Head of caudate nucleus (tissue), 42 donors: ENCODE results near the gene TBC1D1.

ENCODE experiments used
- DNase-seq, 42 donors: peaks; one replicate each; pipeline versions ENCODE4 v3.0.0 to v3.0.0-alpha.2; 2020 to 2021; ENCODE audit warnings: mixed read lengths in 7 of 42
- intact Hi-C: fragments of 100-400 bp; cut with DNase I; formaldehyde crosslinking; loops from one replicate; pipeline ENCODE4 v1.15.0; 2022

Gene TBC1D1

DNA sequence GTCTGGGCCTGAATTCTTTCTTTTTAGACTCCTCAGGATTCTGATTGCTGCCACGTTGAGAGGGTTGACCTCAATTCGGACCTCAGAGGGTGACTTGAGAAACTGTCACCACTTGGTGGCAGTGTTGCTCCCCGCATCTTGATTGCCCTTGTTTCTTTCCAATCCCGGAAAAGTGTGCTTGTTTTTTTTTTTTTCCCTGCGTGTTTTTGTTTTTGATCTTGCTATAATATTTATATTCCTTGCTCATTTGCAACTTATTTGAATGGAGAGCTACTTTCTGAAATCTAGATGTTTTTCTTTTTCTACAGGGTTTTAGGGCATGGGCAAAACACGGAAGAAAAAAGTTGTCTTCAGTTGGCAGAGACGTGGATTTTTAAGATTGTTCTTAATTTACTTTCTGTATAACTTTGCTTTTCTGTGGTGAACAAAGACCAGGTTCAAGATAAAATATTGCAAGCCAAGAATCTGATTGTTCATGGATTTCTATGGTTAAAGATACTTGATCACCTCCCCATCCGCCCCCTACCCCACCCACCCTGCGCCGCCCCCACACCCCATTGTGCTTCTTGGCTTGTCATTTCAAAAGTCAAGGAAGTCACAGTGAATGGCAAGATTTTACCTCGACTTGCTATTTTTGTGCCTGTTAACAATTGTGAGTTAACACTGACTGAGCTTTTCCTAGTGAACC lies 171.3 kb downstream of the TBC1D1 start:
- DNase-seq: peak; percentile 50 to 93 (median 82)
- intact Hi-C loops: loop anchor here (10.0 kb wide), 3 partner anchors 263 to 723 kb away; partner anchors contain the start of gene TLR10

DNA sequence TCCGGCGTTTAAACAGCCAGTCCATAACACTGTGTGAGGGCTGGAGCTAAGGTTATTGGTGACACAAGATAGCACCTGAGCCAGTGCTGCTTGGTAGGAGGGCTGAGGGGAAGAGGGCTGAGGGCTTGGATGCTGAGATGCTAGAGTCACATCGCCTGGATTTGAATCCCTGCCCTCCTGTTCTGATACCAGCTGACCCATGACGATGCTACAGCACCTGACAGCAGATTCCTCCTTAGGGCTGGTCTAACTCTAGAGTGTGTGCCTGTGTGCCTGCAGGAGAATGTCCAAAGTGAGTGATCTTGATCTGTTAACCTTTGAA lies 171.9 kb downstream of the TBC1D1 start:
- DNase-seq: peak in 1 of 42 donors; percentile 30
- intact Hi-C loops: loop anchor here (10.0 kb wide), 3 partner anchors 262 to 722 kb away; partner anchors contain the start of gene TLR10

DNA sequence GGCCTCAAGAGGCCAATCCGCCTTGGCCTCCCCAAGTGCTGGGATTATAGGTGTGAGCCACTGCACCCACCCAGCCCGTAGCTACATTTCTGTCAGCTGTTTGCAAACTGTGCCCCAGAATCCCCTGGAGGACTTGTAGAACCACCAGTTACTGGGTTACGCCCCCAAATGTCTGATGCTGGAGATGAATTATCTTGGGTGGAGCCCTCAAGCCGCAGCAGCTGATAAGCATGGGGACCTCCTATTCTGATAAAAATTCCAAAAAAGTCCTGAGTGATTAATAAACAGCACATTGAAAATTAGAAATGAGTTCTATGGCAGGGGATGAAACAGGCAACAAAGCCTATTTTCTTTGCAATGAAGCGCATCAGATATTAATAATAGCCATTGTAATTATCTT lies 174.3 kb downstream of the TBC1D1 start:
- intact Hi-C loops: loop anchor here (10.0 kb wide), 3 partner anchors 260 to 720 kb away; partner anchors contain the start of gene TLR10

DNA sequence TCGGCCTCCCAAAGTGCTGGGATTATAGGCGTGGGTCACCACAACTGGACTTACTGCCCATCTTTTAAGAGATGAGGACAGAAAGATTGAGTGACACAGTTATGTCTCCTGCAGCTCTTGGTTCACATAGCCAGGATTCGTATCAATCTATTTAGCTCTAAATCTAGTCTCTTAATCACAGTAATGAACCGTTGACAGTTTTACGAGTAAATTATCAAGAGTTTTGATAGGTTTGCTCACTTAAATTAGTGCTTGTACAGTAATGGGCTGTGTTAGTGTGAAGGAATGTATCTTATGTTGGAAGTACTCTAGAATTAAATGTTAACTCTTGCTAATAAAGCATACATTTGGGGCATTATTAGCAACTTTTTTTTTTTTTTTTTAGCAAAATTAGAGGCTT lies 175.0 kb downstream of the TBC1D1 start:
- intact Hi-C loops: loop anchor here (10.0 kb wide), 3 partner anchors 259 to 719 kb away; partner anchors contain the start of gene TLR10
- no peak for DNase-seq

More for the DNA sequence above, 174.3 kb downstream of the TBC1D1 start:
- no peak for DNase-seq

DNA sequence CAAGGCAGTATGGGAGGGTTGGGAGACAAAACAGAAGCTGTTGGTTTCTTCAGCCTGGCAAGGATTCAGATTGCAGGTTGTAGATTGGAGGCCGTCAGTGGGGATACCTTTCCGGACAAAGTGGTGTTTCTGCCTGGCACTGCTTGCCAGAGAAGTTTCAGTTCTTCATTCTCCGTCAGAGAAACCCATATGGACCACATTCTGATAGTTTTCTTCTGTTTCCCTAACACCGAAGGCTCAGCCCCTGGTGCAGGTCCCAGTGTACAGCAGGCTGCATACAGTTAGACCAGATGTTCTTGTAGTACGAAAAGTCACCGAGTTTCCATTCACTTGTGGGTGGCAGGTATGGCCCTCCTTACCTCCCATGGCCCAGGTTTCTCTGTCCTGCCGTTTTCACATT lies 176.6 kb downstream of the TBC1D1 start:
- intact Hi-C loops: loop anchor here (10.0 kb wide), 3 partner anchors 257 to 717 kb away; partner anchors contain the start of gene TLR10

DNA sequence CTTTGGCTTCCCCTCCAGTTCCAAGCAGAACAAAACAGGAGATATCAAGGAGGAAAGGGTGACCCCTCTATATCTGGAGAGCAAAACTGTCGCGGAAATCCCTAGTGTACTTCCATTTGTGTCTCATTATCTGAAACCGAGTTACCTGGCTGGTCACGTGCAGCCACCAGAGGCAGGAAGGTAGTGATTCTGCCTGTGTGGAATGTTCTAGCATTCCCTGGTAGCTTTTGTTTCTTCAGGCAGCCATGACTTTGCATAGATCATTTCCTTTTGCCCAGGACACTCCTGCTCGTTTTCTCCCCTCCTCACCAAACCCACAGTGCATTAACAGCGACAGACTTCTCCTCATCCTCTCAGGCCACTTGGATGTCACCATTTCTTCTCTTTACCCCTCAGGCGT lies 177.2 kb downstream of the TBC1D1 start:
- intact Hi-C loops: loop anchor here (10.0 kb wide), 3 partner anchors 257 to 717 kb away; partner anchors contain the start of gene TLR10
- no peak for DNase-seq

More for the DNA sequence above, 176.6 kb downstream of the TBC1D1 start:
- DNase-seq: no peak

DNA sequence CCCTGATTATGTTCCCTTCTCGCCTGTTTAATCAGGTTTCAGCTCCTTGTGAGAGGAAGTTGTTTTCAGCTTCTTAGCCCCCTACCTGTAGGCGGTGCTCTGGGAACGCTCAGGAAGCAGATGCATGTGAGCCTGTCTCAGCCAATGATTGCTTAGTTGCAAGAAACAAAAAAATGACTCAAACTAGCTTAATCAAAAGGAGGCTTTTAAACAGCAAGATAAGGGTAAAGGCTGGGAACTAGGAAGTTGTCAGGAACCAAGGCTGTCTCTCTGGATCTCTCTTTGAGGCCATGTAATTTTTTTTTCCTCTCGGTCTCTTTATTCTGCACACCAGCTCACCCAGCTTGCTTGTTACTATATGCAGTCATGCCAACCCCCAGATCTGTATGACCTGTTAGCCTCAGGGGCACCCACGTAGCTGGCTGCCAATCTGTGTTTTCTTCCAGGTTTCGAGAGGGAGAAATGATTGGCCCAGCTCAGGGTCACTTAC lies 178.4 kb downstream of the TBC1D1 start:
- intact Hi-C loops: loop anchor here (10.0 kb wide), 3 partner anchors 255 to 715 kb away; partner anchors contain the start of gene TLR10
- DNase-seq: peak in 27 of 42 donors; percentile 31 to 76 (median 60)

DNA sequence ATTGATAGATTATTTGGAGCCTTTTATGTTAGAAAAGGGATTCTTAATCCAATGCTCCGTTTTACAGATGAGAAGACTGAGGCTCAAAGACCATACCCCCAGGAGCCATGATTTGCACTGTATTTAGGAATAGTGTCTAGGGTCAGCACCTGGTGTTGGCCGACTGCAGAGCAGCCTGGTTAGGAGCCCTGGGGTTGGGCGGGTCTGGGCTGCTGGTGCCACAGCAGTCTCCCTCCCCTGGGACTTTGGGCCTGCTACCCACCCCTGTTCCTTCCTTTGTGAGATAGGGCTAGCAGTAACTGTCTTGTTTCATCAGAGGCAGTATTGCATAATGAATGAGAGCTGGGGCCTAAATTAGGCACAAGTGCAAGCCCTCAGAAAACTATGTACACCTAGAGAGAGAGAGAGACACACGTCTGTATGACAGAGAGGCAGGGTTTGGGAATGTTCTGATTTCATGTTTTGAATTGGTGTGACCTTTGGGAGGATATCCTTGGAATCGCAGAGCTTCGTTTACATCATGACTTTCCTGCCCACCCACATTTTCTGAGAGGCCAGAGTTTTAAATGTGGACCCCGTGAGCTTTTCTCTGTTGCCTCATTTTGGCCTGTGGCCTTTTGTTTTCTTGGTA lies 181.0 kb downstream of the TBC1D1 start:
- intact Hi-C loops: loop anchor here (10.0 kb wide), 1 partner anchor 103 kb away; no protein-coding TSS in a partner anchor
- peak in 1 of 42 donors; percentile 9 for DNase-seq

DNA sequence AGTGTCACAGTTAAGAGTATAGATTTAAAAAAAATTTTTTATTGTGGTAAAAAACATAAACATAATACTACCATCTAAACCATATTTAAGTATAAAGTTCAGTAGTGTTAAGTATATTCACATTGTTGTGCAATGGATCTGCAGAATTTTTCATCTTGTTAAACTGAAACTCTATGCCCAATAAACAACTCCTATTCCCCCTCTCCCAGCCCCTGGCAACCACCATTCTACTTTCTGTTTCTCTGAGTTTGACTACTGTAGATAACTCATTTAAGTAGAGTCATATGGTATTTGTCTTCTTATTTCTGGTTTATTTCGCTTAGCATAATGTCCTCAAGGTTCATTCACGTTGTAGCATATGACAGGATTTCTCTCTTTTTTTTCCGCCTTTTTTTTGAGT lies 181.7 kb downstream of the TBC1D1 start:
- DNase-seq: no peak
- intact Hi-C loops: loop anchor here (10.0 kb wide), 1 partner anchor 102 kb away; no protein-coding TSS in a partner anchor

DNA sequence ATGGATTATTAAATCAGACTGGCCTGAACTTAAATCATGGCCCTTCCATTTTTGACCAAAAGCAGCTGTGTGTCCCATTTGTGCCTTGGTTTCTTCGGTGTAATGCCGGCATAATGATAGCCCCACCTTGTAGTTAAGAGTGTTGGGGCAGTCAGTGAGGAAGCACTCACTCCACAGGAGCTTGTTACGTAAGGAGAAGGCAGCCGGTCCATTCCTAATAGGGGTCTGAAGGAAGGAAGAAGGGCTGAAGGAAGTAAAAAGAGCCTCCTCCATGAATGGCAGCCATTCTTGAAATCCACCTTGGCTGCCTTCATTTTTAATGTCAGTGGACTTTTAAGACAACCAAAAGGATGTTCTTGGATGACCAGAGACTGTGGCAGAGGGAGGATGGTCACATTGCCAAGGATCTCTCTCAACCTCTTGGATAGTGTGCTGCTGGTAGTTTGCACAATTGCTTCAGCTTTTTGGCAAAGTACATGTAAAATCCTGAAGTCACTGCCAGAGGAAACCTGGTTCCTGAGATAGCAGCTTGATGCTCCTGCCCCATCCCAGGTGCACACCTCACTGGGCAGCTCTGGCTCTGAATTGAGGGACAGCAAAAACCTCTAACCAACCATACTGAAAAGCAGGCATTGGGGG lies 182.8 kb downstream of the TBC1D1 start:
- intact Hi-C loops: loop anchor here (10.0 kb wide), 1 partner anchor 101 kb away; no protein-coding TSS in a partner anchor

DNA sequence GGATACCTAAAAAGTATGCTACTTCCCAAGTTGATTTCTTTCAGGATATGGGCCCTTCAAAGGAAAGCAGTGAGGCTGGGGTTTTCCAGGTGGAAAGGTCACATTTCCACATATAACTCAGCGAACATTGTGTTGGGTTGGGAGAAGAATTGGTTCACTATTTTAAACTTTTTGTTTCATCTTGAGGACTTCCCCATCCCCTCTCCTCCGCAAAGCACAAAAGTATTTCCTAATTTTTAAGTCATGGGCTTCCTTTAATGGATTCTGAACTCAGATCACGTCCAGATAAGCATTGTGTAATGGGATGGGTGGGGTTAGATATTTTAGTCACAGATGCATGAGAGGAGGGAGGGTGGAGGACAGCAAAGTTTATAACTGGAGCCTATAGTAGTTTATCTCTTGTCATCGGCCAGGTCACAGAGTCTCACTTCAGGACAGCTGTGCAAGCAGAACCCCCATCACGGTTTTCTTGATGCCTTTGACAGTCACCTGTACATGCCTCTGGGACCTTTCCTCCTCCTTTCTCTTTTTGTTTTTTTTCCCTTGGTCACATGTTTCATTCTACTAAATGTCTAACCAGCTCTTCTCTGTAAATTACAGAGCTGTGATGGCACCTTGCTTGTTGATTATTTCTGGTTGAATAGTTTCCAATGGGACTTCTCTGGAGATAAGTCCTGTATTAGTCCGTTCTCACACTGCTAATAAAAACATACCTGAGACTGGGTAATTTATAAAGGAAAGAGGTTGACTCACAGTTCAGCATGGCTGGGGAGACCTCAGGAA lies 184.7 kb downstream of the TBC1D1 start:
- intact Hi-C loops: loop anchor here (10.0 kb wide), 1 partner anchor 99 kb away; no protein-coding TSS in a partner anchor

More for the DNA sequence above, 182.8 kb downstream of the TBC1D1 start:
- no peak for DNase-seq

DNA sequence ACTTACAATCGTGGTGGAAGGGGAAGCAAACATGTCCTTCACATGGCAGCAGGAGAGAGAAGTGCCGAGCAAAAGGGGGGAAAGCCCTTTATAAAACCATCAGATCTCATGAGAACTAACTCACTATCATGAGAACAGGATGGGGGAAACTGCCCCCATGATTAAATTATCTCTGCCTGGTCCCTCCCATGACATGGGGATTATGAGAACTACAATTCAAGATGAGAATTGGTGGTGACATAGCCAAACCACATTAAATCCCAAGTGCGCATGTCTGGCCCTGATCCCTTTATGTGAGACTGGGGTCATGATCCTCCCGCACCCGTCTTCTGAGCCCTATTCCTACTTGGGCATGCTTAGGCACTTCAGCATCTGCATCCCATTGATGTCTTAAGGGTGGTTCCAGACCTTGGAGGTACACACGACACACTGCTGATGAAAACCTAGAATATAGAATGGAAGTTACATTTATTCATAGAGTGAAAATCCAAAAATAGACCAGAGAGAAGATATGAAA lies 185.3 kb downstream of the TBC1D1 start:
- no peak for DNase-seq
- intact Hi-C loops: loop anchor here (10.0 kb wide), 1 partner anchor 99 kb away; no protein-coding TSS in a partner anchor

More for the DNA sequence above, 184.7 kb downstream of the TBC1D1 start:
- DNase-seq: peak in 1 of 42 donors; percentile 10

DNA sequence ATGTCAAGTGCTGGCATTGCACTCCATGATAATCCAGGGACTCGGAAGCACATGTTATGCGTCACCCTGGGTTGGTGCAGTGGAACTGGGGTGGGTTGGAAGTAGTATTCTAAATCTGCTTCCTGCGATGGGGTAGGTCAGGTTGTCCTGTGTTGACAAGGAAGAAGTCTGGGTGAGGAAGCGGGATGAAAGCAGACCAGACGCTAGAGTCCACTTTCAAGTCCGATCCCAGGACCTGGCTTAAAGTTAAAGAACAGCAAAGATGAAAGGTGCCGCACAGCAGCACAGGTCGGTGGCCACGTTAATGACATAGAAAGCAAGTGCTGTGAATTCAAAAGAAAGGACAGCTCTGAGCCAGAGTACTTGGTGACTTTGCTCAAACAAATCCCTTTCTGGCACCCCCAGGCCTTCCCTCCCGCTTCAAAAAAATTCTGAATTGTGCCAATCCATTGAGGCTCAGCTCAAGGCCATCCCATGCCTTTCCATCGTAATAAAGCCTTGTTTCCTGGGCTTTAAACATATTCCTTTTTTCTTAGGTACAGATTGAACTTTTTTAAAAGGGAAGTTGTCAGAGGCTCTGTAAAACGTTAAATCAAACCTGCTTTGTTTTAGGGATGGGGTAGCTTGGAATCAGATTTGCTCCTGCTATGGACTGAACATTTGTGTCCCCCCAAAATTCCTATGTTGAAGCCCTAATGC lies 187.1 kb downstream of the TBC1D1 start:
- intact Hi-C loops: loop anchor here (10.0 kb wide), 1 partner anchor 97 kb away; no protein-coding TSS in a partner anchor

DNA sequence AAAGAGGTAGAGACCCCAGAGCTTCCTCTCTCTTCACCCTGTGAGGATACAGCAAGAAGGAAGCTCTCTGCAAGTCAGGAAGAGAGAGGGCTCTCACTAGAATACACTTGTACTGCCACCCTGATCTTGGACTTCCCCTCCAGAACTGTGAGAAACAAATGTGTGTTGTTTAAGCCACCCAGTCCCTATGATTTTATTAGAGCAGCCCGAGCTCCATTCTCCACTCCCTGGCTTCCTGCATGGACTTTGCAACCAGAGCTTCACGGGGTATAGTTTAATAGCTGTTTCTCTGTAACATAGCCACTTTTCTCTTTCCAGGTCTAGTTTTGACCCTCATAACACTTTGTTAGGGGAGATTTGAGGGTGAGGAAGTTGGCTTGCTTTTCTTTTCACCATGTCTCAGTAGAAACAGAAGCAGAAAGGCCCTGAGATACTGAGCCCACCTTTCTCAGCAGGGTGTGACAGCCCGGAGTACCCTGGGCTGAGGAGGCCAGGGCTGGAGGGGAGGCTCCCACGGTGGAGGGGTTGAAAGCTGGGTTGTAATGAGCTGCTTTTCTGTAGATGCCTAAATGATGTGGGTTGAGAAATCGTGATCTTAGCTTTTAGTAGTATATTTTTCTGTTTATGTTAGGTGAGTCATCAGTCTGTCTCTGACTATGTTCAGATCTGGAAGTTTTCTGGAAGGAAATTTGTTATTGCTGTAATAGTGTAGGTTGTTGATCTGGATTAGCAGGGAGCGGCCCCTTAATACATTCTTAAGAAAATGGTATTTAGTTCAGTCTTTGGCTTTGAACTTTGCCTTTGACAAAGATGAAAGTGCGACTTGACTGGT lies 187.9 kb downstream of the TBC1D1 start:
- intact Hi-C loops: loop anchor here (10.0 kb wide), 1 partner anchor 96 kb away; no protein-coding TSS in a partner anchor
- DNase-seq: no peak

More for the DNA sequence above, 187.1 kb downstream of the TBC1D1 start:
- DNase-seq: no peak

DNA sequence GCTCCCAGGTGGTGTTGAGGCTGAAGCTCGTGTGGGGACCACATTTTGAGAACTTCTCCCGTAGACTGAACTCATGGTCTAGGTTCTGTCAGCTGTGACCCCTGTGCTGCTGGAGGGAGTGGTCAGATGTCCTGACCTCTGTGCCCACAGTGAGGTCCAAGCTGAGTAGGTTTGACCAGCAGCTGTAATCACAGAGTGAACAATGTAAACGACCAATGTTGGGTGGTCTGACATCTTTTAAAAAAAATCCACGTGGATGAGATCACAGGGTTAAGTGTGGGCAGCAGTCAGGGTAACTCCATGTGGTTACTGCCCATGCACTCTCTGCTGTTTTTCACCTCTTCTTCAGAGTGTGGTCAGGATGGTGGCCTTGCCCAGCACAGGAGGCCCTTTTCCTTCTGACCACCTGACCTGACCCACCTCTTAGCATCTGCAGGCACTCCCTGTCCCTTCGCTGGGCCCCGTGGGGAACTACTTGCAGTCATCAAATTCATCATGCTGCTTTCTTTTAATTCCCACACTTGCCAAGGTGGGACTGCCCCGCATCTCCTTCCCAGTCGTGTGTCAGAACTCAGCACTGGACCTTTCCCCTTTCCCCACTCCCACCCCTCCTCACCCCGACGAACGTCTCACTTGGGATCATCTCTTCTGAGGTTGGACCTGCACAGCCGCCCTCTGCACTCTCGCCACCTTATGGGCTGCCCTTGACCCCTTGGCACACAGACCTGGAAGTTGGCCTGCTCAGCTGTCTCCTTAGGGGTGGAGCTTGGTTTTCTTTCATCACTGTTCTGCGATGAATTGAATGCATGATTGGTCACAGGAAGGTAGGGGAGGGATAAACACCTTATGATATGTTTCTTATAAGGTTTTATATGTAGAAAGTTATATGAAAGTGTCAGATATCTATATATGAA lies 189.4 kb downstream of the TBC1D1 start:
- intact Hi-C loops: no loop called here
- no peak for DNase-seq
